NCI-H526 (cell line): Measurements from ENCODE around the gene CLIP3.
"Not testable (repeated sequence)": the region's sequence is repeated elsewhere in the genome, so short reads cannot be mapped to it uniquely, and the experiment has no call there.

Source experiments
- DNase-seq, 2 experiments: peaks; one replicate each; lab custom pipeline; 2025; lab: John Stamatoyannopoulos, UW

CLIP3 gene

DNA sequence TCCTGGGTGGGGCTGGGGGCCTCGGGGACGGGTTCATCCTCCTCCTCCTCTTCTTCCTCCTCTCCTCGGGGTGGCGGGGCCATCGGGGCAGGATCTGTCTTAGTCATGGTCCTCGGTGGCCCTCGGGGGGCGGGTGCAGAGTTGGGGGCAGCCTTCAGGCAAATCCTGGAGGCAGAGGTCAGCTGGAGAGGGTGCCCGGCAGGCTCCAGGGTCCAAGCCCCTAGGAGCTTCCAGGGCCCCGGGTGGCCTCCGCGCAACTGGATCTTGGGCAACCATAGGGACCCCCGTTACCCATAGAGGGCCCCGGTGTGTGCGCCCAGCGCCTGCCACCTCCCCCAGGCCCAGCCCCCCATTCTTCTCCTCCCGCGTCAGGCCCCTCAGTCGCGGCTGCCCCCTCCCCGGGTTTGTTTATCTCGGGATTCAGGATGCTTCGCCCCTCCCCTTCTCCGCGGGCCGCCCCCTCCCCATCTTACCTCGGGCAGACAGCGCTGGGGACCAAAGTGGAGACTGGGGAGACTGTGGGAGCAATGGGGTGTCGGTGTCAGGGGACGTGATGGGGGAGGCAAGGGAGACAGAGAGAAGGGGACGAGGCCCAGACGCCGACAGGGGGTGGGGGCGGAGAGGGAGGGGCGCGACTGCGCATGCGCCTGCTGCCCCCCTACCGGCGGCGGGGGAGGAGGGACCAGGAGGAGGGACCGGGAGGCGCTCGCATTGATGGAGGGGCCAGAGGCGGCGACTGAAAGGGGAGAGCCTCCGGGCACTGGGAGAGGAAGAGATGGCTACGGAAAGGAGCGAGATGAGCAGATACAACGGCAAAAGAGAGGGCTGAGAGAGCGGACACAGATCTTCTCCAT is at the start of gene CLIP3:
CLIP3 (minus strand) TSS at position 623 of the 854 bp plus-strand sequence; CDS start at position 107, 516 bp downstream.
- DNase-seq, result peak in 1 of 2 experiments; percentile 82

DNA sequence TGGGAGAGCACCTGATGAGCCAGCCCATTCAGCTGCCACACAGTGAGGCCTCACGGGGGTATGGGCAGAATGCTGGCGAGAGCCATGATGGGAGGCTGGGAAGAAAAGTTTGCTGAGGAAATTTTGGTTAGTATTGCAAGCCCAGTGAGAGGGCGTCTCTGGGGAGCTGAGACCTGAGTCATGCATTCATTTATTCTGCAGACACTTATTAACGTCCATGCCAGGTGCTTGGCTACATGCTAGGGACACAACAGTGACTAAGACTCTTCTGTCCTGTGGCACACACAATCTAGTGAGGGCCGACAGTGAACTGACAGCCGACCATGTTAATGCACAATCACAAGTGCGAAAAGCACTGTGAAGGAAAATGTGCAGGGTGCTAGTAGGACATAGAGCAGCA is 49.2 kb upstream of the CLIP3 start:
- no peak for DNase-seq

DNA sequence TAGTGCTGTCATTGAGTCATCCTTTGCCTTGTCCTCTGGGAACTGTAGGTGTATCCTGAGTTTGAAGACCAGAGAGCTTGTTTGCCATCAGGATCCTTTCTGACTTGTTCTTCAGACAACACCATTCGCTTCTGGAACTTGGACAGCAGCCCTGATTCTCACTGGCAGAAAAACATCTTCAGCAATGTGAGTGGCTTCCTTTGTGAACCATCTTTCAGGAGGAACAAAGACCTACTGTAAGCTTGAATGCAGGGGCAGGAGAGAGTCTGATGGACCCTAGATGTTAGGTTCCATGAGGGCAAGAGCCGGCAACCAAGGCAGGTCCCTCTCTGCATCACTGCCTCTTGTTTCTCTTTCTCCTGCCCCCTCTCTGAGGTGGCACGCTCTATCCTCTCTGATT is 48.7 kb upstream of the CLIP3 start:
- no peak for DNase-seq

GRCh38 chr19:36079389-36079945 is 46.8 kb upstream of the CLIP3 start:
- no peak for DNase-seq

DNA sequence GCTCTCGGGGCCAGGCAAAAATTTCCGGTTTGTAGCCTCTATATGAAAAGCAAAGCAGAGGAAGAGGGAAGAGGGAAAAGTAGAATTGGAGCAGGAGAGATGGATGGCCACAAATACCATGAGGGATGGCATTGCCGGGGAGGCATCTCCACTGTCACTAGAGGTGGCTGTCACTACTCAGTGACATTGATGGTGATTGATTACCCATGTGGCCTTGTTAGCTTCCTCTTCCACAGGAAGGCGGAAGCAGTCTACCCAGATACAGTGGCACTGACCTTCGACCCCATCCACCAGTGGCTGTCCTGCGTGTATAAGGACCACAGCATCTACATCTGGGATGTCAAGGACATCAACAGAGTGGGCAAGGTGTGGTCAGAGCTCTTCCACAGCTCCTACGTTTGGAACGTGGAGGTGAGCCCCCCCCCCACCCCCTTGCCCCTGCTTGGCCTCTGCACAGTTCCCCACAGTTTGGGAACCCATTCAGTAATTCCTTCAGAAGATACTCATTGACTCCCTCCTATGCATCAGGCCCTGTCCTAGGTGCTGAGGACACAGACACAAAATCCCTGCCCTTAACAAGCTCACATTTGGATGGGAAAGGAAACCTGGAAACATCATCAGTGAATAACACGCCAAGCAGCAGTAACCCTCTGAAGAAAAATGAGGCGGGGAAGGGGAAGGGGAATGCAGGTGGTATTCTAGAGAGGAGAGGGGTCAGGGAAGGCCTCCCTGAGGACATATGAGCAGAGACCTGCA is 40.6 kb upstream of the CLIP3 start:
- no peak for DNase-seq

DNA sequence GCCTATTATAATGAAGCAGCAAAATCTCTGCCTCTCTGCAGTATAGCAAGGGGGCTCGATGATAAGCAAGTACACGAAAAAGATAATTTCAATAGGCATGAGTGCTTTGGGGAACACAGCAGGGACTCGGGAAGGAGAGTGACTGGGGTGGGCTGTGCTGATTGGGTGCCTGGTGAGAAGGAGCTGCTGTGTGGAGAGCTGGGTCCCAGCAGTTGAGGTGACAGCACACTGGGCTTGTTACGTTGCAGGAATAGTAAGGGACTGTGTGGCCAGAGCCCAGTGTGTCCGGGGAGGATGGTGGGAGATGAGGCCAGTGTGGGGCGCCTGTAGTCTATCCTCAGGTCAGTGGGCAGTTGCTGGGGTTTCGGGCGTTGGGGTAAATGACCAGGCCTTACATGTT is 39.4 kb upstream of the CLIP3 start:
- no peak for DNase-seq

GRCh38 chr19:36068810-36069499 is 36.3 kb upstream of the CLIP3 start:
- not testable (repeated sequence) for DNase-seq

GRCh38 chr19:36067681-36068080 is 35.0 kb upstream of the CLIP3 start:
- DNase-seq, result no peak

DNA sequence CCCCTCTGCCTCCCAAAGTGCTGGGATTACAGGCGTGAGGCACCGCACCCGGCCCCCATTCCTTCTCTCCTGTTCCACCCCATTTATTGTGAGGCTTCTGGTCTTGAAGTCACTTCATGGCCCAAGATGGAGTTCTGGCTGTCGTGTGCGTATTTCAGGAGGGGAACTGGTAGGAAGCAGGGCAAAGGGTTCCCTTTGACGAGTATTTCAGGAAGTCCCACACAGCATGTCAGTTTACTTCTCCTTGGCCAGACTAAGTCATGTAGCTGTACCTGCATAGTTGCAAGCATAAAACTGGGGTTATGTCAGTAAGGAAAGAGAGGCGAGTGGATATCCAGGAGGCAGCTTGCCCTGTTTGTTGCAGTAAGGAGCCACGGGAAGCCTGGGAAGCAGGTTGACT is 32.2 kb upstream of the CLIP3 start:
- no peak for DNase-seq

DNA sequence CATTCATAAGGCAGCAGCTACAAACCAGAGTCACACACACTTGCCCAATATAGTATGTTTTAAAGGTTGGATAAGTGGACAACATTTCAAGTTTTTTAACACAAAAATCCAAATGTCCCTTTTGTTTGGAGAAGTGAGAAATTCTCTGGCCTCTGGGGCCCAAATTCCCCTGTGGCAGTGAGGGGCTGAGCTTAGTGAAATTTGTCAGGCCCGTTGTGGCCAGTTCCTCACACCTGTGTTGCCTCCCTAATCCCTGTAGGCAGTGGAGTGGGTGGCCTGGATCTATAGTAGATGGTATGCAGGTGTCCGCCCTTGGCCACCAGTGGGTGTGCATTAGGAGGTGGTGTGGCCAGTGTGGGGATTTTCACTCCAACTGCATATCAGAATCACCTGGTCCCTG is 28.7 kb upstream of the CLIP3 start:
- DNase-seq, result no peak

- DNase-seq, result peak; percentile 11 to 62
Measured at GRCh38 chr19:36060430-36060829, 27.8 kb upstream of the CLIP3 start.

DNA sequence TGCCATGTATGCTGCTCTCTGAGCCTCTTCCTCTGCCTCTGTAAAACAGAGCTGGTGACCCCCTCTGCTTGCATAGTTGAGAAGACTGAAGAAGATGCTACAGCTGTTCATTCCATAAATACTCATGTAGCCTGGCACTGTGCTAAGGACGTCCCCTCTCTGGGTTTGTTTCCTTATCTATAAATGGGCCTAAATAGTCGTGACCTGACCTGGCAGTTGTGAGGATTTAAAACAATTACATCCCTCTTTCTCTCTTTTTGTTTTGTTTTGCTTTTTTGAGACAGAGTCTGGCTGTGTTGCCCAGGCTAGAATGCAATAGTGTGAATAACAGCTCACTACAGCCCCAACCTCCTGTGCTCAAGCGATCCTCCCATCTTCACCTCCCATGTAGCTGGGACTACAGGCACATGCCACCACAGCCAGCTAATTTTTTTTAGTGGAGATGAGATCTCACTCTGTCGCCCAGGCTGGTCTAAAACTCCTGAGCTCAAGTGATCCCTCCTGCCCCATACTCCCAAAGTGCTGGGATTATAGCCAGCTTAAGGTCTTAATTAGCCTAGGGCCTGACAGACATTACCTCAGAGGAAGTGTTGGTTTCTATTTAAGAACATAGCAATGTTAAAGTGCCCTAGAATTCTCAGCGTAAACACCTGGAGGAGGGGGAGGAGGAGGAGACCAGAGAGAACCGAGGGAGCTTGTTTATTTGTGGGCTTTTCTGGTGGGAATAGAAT is 26.7 kb upstream of the CLIP3 start:
- no peak for DNase-seq

DNA sequence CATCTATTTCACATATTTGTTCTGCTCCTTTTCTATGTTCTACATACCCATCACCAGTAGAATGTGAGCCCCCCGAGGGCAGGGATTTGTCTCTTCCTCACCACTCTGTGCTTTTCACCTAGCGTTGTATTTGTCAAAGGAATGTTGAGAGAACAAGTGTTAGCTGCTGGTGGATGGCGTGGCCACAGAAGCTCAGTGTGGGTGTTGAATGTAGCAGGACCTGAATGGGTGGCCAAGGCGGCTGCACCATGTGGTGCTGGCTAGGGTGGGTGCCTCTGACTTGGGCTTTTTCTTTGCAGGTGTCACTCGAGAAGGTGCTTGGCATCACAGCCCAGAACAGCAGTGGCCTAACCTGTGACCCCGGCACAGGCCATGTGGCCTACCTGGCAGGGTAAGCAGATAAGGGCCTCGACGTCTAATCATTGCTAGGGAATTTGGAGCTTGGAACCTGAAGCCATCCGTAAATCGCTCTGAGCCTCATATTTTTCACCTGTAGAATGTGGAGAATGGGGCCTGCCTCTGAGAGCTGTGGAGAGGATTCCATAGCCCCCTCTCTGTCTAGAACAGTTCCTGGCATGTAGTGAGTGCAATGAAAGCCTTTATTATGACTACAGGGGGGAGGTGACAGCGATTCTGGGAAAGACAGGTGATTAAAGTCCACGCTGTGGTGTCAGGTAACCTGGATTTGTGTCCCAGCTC is 26.0 kb upstream of the CLIP3 start:
- DNase-seq, result peak; percentile 42 to 51

DNA sequence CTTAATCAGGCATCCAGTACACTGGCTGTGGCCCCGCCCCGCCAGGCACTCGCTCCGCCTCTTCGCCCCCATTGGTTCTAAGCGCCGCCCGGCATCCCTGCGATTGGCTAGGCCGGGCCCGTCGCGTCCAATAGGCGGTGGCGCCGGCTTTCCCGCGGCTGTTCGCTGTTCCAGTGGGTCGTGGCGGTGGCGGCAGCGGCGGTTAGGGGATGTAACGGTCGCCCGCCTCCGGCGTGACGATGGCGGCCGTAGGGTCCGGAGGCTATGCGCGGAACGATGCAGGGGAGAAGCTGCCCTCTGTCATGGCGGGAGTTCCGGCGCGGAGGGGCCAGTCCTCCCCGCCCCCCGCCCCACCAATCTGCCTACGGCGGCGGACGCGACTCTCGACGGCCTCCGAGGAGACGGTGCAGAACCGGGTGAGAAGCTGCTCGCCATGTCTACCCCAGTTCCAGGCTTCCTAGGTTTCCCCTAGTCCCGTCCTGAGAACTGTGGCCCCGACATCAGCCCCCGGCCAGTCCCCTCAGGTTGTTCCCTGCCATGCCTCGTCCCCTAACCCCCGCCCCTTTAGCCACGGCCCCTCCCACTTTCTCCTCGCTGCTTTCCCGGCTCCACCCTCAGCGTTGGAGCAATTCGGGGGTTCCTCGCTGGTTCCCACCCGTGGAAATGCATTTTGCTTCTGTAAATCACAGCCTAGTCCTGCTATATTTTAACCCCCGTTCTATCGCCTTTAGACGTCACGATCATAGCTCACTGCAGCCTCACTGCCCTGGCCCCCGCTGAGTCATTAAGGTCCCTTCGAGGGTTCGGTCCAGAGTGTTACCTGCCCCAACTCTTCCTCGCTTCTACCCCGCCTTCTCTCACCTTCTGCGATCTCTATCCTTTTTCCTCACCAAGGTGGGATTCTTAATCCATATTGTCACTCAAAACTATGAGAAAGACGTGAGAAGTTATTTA is 22.3 kb upstream of the CLIP3 start, which contains the start of gene WDR62:
WDR62 (plus strand) TSS at position 165 of the 954 bp plus-strand sequence; CDS start at position 240, 75 bp downstream.
- DNase-seq, result peak; percentile 50 to 99

DNA sequence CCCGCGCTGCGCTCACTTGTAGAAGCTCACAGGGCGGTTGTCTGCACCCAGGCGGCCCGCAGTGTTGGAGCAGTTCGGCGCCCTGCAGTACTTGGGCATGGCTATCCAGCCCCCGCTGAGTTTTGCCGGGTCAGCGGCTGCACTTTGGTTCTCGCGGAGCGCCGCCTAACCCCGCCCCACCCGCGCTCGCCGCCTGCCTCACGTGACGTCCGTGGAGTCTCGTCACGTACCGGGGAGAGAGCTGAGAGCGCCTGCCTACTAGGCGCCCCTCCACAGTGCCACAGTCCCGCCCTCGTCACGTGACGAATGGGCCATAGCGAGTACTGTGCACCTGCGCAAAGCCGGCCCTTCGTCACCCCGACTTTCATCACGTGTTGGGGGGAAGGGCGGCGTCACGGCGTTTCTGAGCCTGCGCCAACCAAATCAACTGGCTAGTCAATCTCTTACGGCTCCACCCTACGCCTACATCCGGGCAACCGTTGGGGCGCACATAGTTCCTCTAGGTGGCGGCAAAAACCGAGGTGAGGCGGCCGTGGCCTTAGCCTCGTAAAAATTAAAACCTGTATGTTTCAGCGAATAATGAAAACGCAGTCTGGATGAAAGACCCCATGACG is 21.6 kb upstream of the CLIP3 start, which contains the start of gene THAP8:
THAP8 (minus strand) TSS at position 167 of the 614 bp plus-strand sequence; CDS start at position 99, 68 bp downstream.
- peak; percentile 99 to 100 for DNase-seq

DNA sequence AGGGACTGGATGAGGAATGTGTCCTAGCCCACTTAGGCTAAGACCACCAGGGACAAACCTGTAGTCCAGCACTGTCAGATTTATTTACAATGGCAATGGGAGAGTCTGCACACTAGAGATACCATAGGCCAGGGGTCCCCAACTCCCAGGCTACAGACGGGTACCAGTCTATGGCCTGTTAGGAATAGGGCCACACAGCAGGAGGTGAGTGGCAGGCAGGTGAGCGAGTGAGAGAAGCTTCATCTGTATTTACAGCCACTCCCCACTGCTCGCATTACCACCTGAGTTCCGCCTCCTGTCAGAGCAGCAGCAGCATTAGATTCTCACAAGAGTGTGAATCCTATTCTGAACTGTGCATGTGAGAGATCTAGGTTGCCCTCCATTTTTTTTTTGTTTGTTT is 19.0 kb upstream of the CLIP3 start:
- peak in 1 of 2 experiments; percentile 18 for DNase-seq

DNA sequence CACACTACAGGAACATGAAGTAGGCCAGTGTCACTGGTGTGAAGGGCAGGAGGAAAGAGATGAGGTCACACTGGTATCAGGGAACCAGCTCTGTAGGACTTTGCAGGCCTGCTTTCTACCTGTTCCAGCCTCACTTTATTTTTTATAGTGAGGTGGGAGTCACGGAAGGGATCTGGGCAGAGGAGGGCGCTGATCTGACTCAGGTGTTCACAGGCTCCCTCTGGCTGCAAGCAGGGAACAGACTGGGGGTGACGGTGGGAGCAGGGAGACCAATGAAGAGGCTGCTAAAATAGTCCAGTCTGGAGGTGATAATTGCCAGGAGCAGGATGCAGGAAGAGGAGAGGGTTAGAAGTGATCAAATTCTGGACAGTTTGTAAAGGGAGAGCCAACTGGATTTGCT is 18.6 kb upstream of the CLIP3 start:
- peak; percentile 20 to 54 for DNase-seq

- DNase-seq, result no peak
Measured at GRCh38 chr19:36049080-36049698, 16.5 kb upstream of the CLIP3 start.
